Osteoblast (primary cell): ENCODE data around the gene UBE2H. TPM values are rescaled to one million over a fixed set of nuclear protein-coding genes. Genes with fewer than 3 reads are reported as not detected.

Experiments
- DNase-seq: peaks from one replicate; pipeline ENCODE4 v3.0.0; 2011; ENCODE audit warnings: low spot score, mixed read lengths; ENCODE audit not compliant: insufficient read length; ENCODE audit errors: missing footprints
- H2AFZ ChIP-seq: 2 replicates; pipeline ENCODE4 v1.6.0; 2011; ENCODE audit warnings: mild to moderate bottlenecking, low read length
- H3K27ac ChIP-seq: 2 replicates; pipeline ENCODE4 v1.5.1; 2011; ENCODE audit warnings: mild to moderate bottlenecking, low read depth, low read length, moderate library complexity
- H3K27me3 ChIP-seq: 2 replicates; pipeline ENCODE4 v1.6.0; 2012; ENCODE audit warnings: mild to moderate bottlenecking, control low read depth, inconsistent platforms, low read length, moderate library complexity; ENCODE audit not compliant: insufficient read depth
- H3K36me3 ChIP-seq: 2 replicates; pipeline ENCODE4 v1.5.1; 2011; ENCODE audit warnings: mild to moderate bottlenecking, low read length, control low read depth, moderate library complexity; ENCODE audit not compliant: insufficient read depth
- H3K4me1 ChIP-seq: 2 replicates; pipeline ENCODE4 v1.5.1; 2011; ENCODE audit warnings: mild to moderate bottlenecking, low read length, control low read depth, moderate library complexity; ENCODE audit not compliant: insufficient read depth
- H3K4me2 ChIP-seq: 2 replicates; pipeline ENCODE4 v1.6.0; 2011; ENCODE audit warnings: mild to moderate bottlenecking, low read length; ENCODE audit not compliant: insufficient read depth
- H3K4me3 ChIP-seq: fragments of 200-600 bp; sonication (generic); 3 replicates; pipeline ENCODE4 v1.5.1; 2012; ENCODE audit warnings: mild to moderate bottlenecking, low read length, inconsistent platforms; ENCODE audit not compliant: insufficient read depth
- H3K79me2 ChIP-seq: 2 replicates; pipeline ENCODE4 v1.6.0; 2012; ENCODE audit warnings: mild to moderate bottlenecking, low read length, control low read depth, inconsistent platforms; ENCODE audit not compliant: insufficient read depth
- H3K9me3 ChIP-seq: 2 replicates; pipeline ENCODE4 v1.5.1; 2011; ENCODE audit warnings: low read depth, low read length, control low read depth
- H4K20me1 ChIP-seq: 2 replicates; pipeline ENCODE4 v1.6.0; 2012; ENCODE audit warnings: mild to moderate bottlenecking, low read length, control low read depth; ENCODE audit not compliant: insufficient read depth
- CTCF ChIP-seq: IDR thresholded peaks from 2 replicates; pipeline ENCODE4 v1.5.1; 2011; ENCODE audit warnings: mild to moderate bottlenecking, low read depth, low read length, moderate library complexity; ENCODE audit errors: extremely low read depth
- total RNA-seq: library from RNA; depleted of rRNA; stranded (reverse); fragments of >200 nt; gene quantifications from 2 replicates; pipeline ENCODE4 v1.2.3, GENCODE V29; 2012

Gene UBE2H
- total RNA-seq, 1 donor, result 61.2 TPM

- Histone ChIP-seq H3K4me2 (no peak overlapping the region), H3K4me3 (no peak overlapping the region), H2AFZ (no peak overlapping the region), H4K20me1 (peaks cover 66% of the 10 kb centered on the region), H3K36me3 (no peaks in the 10 kb centered on the region), H3K27ac (no peak overlapping the region), H3K27me3 (no peaks in the 10 kb centered on the region), H3K9me3 (no peaks in the 10 kb centered on the region), H3K4me1 (peaks cover 20% of the 10 kb centered on the region), H3K79me2 (peaks cover 87% of the 10 kb centered on the region)
- TF ChIP-seq CTCF, result no peak
- DNase-seq, result no peak
These were observed 43.1 kb downstream of the UBE2H start for GRCh38 chr7:129909669-129910068.

- no peak for TF ChIP-seq CTCF
- Histone ChIP-seq H3K27ac (no peak overlapping the region), H3K4me1 (peaks cover 20% of the 10 kb centered on the region), H3K9me3 (no peaks in the 10 kb centered on the region), H4K20me1 (peaks cover 72% of the 10 kb centered on the region), H3K4me3 (no peak overlapping the region), H3K79me2 (peaks cover 88% of the 10 kb centered on the region), H3K27me3 (no peaks in the 10 kb centered on the region), H2AFZ (no peak overlapping the region), H3K4me2 (no peak overlapping the region), H3K36me3 (no peaks in the 10 kb centered on the region)
- DNase-seq, result no peak
These were observed 44.6 kb downstream of the UBE2H start for GRCh38 chr7:129908181-129908580.

DNA sequence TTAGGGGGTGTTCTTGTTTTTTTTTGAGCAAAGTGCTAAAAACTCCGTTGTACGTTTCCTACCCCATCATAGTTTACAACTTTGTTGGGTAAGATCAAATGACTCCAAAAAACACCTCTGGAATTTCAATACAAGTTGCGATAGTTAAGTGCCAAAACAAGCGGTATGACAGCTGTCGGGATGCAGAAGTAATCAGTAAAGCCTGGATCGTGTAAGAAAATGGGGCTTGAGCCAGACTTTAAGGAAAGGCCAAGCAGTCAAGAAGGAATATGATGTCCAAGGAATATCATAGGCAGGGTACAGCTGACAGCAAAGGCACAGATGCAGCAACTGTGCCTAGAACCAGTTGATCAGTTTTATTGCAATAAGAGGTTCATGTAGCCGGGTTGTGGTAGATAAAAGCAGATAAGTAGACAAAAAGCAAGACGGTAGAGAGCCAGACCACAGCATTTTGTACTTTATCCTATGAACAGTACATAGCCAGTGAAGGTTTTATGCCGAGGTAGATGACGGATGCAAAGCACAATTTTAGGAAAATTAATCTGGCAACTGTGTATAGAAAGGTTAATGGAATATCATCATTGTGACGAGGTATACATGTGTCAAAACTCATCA, 45.5 kb downstream of the UBE2H start:
- no peak overlapping the region for H3K4me3 ChIP-seq
- peaks cover 20% of the 10 kb centered on the region for H3K4me1 ChIP-seq
- H3K4me2 ChIP-seq, result no peak overlapping the region
- H3K27ac ChIP-seq, result no peak overlapping the region
- DNase-seq, result no peak
- no peak for TF ChIP-seq CTCF
- no peaks in the 10 kb centered on the region for H3K9me3 ChIP-seq
- no peak overlapping the region for H2AFZ ChIP-seq
- peaks cover 79% of the 10 kb centered on the region for H4K20me1 ChIP-seq
- H3K27me3 ChIP-seq, result no peaks in the 10 kb centered on the region
- H3K36me3 ChIP-seq, result no peaks in the 10 kb centered on the region
- peaks cover 93% of the 10 kb centered on the region for H3K79me2 ChIP-seq

DNA sequence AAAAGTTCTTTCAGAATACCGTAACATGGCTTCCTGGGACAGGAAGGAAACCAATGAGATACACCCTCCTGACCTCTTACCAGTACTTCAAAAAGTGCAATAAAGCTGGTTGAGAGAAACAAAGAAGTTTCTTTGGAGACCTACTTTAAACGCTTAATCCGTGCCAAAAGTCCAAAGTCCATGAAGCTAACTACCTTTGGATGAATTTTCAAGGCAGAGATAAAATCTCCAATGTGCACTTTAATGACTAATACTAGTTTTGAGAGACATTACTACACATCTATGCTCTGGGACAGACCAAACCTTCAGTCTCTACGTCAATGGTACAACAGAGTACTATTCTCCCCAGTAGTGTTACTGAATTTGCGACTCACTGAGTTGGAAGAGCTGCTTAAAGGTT, 46.1 kb downstream of the UBE2H start:
- no peak overlapping the region for H3K27ac ChIP-seq
- no peaks in the 10 kb centered on the region for H3K36me3 ChIP-seq
- no peak for TF ChIP-seq CTCF
- H3K4me3 ChIP-seq, result no peak overlapping the region
- H3K4me1 ChIP-seq, result peaks cover 15% of the 10 kb centered on the region
- peaks cover 92% of the 10 kb centered on the region for H3K79me2 ChIP-seq
- peaks cover 77% of the 10 kb centered on the region for H4K20me1 ChIP-seq
- no peak overlapping the region for H3K4me2 ChIP-seq
- H3K9me3 ChIP-seq, result no peaks in the 10 kb centered on the region
- no peak for DNase-seq
- H2AFZ ChIP-seq, result no peak overlapping the region
- no peaks in the 10 kb centered on the region for H3K27me3 ChIP-seq
